Stimulated activated CD4-positive, alpha-beta T cell treated with anti-CD3 and anti-CD28 coated beads, TNF-alpha, amount 100 ng/mL, for 48 hours (primary cell): Measurements from ENCODE around the gene OSBPL2.

Experiments
- DNase-seq, 3 donors: peaks; one replicate each; pipeline ENCODE4 v3.0.0-alpha.2; 2020; ENCODE audit warnings: low read depth in 3 of 3

OSBPL2 gene

GRCh38 chr20:62235777-62236157, 2.6 kb upstream of the OSBPL2 start:
- no peak for DNase-seq

GRCh38 chr20:62236200-62236599, 2.1 kb upstream of the OSBPL2 start:
- DNase-seq: no peak

- DNase-seq: no peak
Measured at GRCh38 chr20:62236766-62237513, 1.4 kb upstream of the OSBPL2 start.

- no peak for DNase-seq
Measured at GRCh38 chr20:62237514-62237800, 864 bp upstream of the OSBPL2 start.

GRCh38 chr20:62238569-62239277, 402 bp downstream of the OSBPL2 start:
- no peak for DNase-seq

- DNase-seq: no peak
Measured at GRCh38 chr20:62239278-62239879, 1.1 kb downstream of the OSBPL2 start.

GRCh38 chr20:62240020-62240685, 1.8 kb downstream of the OSBPL2 start:
- no peak for DNase-seq

- DNase-seq: no peak
Measured at GRCh38 chr20:62241506-62241905, 3.2 kb downstream of the OSBPL2 start.

- DNase-seq: no peak
Measured at GRCh38 chr20:62242176-62242575, 3.9 kb downstream of the OSBPL2 start.

GRCh38 chr20:62243106-62243505, 4.8 kb downstream of the OSBPL2 start:
- no peak for DNase-seq

GRCh38 chr20:62243906-62244515, 5.7 kb downstream of the OSBPL2 start:
- DNase-seq: no peak

- DNase-seq: no peak
Measured at GRCh38 chr20:62244644-62245108, 6.4 kb downstream of the OSBPL2 start.

GRCh38 chr20:62245911-62246280, 7.6 kb downstream of the OSBPL2 start:
- no peak for DNase-seq

- DNase-seq: no peak
Measured at GRCh38 chr20:62246431-62246830, 8.1 kb downstream of the OSBPL2 start.

- no peak for DNase-seq
Measured at GRCh38 chr20:62246872-62247652, 8.7 kb downstream of the OSBPL2 start.

- no peak for DNase-seq
Measured at GRCh38 chr20:62248890-62249560, 10.7 kb downstream of the OSBPL2 start.

GRCh38 chr20:62252342-62252966, 14.1 kb downstream of the OSBPL2 start:
- no peak for DNase-seq

- no peak for DNase-seq
Measured at GRCh38 chr20:62253398-62253797, 15.1 kb downstream of the OSBPL2 start.

GRCh38 chr20:62254021-62254724, 15.9 kb downstream of the OSBPL2 start:
- DNase-seq: no peak

GRCh38 chr20:62255976-62256375, 17.7 kb downstream of the OSBPL2 start:
- DNase-seq: no peak
